Measurements from ENCODE around the gene AEBP1. TPM values are rescaled to one million over a fixed set of nuclear protein-coding genes. Genes with fewer than 3 reads are reported as not detected.

The AEBP1 gene
- total RNA-seq, 1 donor from 2014 or later = 422 TPM

- no peaks in the 10 kb centered on the region for H3K9me3 Mint-ChIP-seq (ENCODE audit: low read depth)
- H3K27me3 Mint-ChIP-seq (ENCODE audit: low read depth) = peaks cover 2% of the 10 kb centered on the region
- no peaks in the 10 kb centered on the region for H3K4me1 Mint-ChIP-seq (ENCODE audit: low read depth)
- DNase-seq (ENCODE audit: low spot score) = no peak
- H3K27ac Mint-ChIP-seq (ENCODE audit: unreplicated experiment) = no peak within 1 kb of the TSS
- no peak for TF ChIP-seq CTCF (IDR thresholded peaks at IDR 0.05)
- no peak within 1 kb of the TSS for H3K4me3 Mint-ChIP-seq (ENCODE audit: unreplicated experiment)
- no peaks in the 10 kb centered on the region for H3K36me3 Mint-ChIP-seq (ENCODE audit: low read depth)
Measured at GRCh38 chr7:44141221-44141850, 37.2 kb downstream of the AEBP1 start, which contains the start of gene MYL7. TSS of gene MYL7 (minus strand) at chr7:44141332. CDS start at chr7:44141305, 27 bp downstream.

- no peak for DNase-seq (ENCODE audit: low spot score)
- no peak for TF ChIP-seq CTCF (IDR thresholded peaks at IDR 0.05)
- peaks cover 2% of the 10 kb centered on the region for H3K27me3 Mint-ChIP-seq (ENCODE audit: low read depth)
Measured at GRCh38 chr7:44142028-44142427, 37.9 kb downstream of the AEBP1 start.

GRCh38 chr7:44143646-44144250 lies 39.6 kb downstream of the AEBP1 start:
- Mint-ChIP-seq H3K4me3 (ENCODE audit: unreplicated experiment) (no peak overlapping the region), H3K27me3 (ENCODE audit: low read depth) (no peaks in the 10 kb centered on the region), H3K4me1 (ENCODE audit: low read depth) (no peaks in the 10 kb centered on the region), H3K9me3 (ENCODE audit: low read depth) (no peaks in the 10 kb centered on the region), H3K27ac (ENCODE audit: unreplicated experiment) (no peak overlapping the region), H3K36me3 (ENCODE audit: low read depth) (no peaks in the 10 kb centered on the region)
- no peak for DNase-seq (ENCODE audit: low spot score)
- TF ChIP-seq CTCF (IDR thresholded peaks at IDR 0.05) = no peak

More at GRCh38 chr7:44142028-44142427, 37.9 kb downstream of the AEBP1 start:
- H3K36me3 Mint-ChIP-seq (ENCODE audit: low read depth) = no peaks in the 10 kb centered on the region
- no peaks in the 10 kb centered on the region for H3K4me1 Mint-ChIP-seq (ENCODE audit: low read depth)
- H3K9me3 Mint-ChIP-seq (ENCODE audit: low read depth) = no peaks in the 10 kb centered on the region
- H3K4me3 Mint-ChIP-seq (ENCODE audit: unreplicated experiment) = no peak overlapping the region
- no peak overlapping the region for H3K27ac Mint-ChIP-seq (ENCODE audit: unreplicated experiment)

GRCh38 chr7:44144426-44144967 lies 40.4 kb downstream of the AEBP1 start:
- H3K9me3 Mint-ChIP-seq (ENCODE audit: low read depth) = no peaks in the 10 kb centered on the region
- TF ChIP-seq CTCF (IDR thresholded peaks at IDR 0.05) = no peak
- H3K4me3 Mint-ChIP-seq (ENCODE audit: unreplicated experiment) = no peak overlapping the region
- H3K27me3 Mint-ChIP-seq (ENCODE audit: low read depth) = no peaks in the 10 kb centered on the region
- no peak for DNase-seq (ENCODE audit: low spot score)
- H3K4me1 Mint-ChIP-seq (ENCODE audit: low read depth) = no peaks in the 10 kb centered on the region
- H3K27ac Mint-ChIP-seq (ENCODE audit: unreplicated experiment) = no peak overlapping the region
- no peaks in the 10 kb centered on the region for H3K36me3 Mint-ChIP-seq (ENCODE audit: low read depth)

- TF ChIP-seq CTCF (IDR thresholded peaks at IDR 0.05) = no peak
- peak overlapping the region; percentile 62 for H3K4me3 Mint-ChIP-seq (ENCODE audit: unreplicated experiment)
- no peak for DNase-seq (ENCODE audit: low spot score)
- no peaks in the 10 kb centered on the region for H3K27me3 Mint-ChIP-seq (ENCODE audit: low read depth)
- no peaks in the 10 kb centered on the region for H3K4me1 Mint-ChIP-seq (ENCODE audit: low read depth)
- no peaks in the 10 kb centered on the region for H3K36me3 Mint-ChIP-seq (ENCODE audit: low read depth)
- H3K9me3 Mint-ChIP-seq (ENCODE audit: low read depth) = no peaks in the 10 kb centered on the region
- no peak overlapping the region for H3K27ac Mint-ChIP-seq (ENCODE audit: unreplicated experiment)
Measured at GRCh38 chr7:44144968-44145478, 40.9 kb downstream of the AEBP1 start.

All from chondrocyte (in vitro differentiated cells).